ENCODE measurements around the gene SFXN2.
"Not testable (repeated sequence)": the region's sequence is repeated elsewhere in the genome, so short reads cannot be mapped to it uniquely, and the experiment has no call there.

SFXN2 gene

GRCh38 chr10:102753718-102754117 lies 39.3 kb downstream of the SFXN2 start:
- no peaks in the 10 kb centered on the region for H4K20me1 ChIP-seq (ENCODE audit: insufficient read depth, low read length)

GRCh38 chr10:102757323-102757722 lies 42.9 kb downstream of the SFXN2 start:
- Histone ChIP-seq H3K9me2 (replicated peaks; ENCODE audit: insufficient read depth, low read length) (no peaks in the 10 kb centered on the region), H3F3A (ENCODE audit: insufficient read depth, low read length) (no peaks in the 10 kb centered on the region), H3K9me3 (replicated peaks; ENCODE audit: insufficient read depth, low read length) (no peaks in the 10 kb centered on the region), H3K4me1 (ENCODE audit: low read length) (peaks cover 27% of the 10 kb centered on the region), H2AFZ (ENCODE audit: low read length) (no peak overlapping the region), H3K4me3 (ENCODE audit: low read length) (no peak overlapping the region), H3K9ac (ENCODE audit: low read length) (no peak overlapping the region), H3K27ac (ENCODE audit: low read length) (no peak overlapping the region), H3K4me2 (ENCODE audit: low read depth, low read length) (no peak overlapping the region), H3K27me3 (replicated peaks; ENCODE audit: insufficient read depth, low read length) (no peaks in the 10 kb centered on the region), H4K20me1 (ENCODE audit: insufficient read depth, low read length) (no peaks in the 10 kb centered on the region), H3K36me3 (replicated peaks; ENCODE audit: insufficient read depth, low read length) (no peaks in the 10 kb centered on the region), H3K79me2 (ENCODE audit: low read length) (peaks cover 76% of the 10 kb centered on the region)
- DNase-seq, result no peak
- TF ChIP-seq EZH2phosphoT487 (IDR thresholded peaks at IDR 0.05; ENCODE audit: low read length), result no peak
- no peak for TF ChIP-seq EZH2 (optimal IDR thresholded peaks at IDR 0.05; ENCODE audit: low read depth, low read length)
- TF ChIP-seq, protein P1, sequence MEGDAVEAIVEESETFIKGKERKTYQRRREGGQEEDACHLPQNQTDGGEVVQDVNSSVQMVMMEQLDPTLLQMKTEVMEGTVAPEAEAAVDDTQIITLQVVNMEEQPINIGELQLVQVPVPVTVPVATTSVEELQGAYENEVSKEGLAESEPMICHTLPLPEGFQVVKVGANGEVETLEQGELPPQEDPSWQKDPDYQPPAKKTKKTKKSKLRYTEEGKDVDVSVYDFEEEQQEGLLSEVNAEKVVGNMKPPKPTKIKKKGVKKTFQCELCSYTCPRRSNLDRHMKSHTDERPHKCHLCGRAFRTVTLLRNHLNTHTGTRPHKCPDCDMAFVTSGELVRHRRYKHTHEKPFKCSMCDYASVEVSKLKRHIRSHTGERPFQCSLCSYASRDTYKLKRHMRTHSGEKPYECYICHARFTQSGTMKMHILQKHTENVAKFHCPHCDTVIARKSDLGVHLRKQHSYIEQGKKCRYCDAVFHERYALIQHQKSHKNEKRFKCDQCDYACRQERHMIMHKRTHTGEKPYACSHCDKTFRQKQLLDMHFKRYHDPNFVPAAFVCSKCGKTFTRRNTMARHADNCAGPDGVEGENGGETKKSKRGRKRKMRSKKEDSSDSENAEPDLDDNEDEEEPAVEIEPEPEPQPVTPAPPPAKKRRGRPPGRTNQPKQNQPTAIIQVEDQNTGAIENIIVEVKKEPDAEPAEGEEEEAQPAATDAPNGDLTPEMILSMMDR (IDR thresholded peaks at IDR 0.05; ENCODE audit: low read length), result no peak

More at GRCh38 chr10:102753718-102754117, 39.3 kb downstream of the SFXN2 start:
- DNase-seq, result no peak
- H3K9me3 ChIP-seq (replicated peaks; ENCODE audit: insufficient read depth, low read length), result no peaks in the 10 kb centered on the region
- no peak overlapping the region for H3K4me3 ChIP-seq (ENCODE audit: low read length)
- no peaks in the 10 kb centered on the region for H3K36me3 ChIP-seq (replicated peaks; ENCODE audit: insufficient read depth, low read length)
- H3K4me2 ChIP-seq (ENCODE audit: low read depth, low read length), result peak overlapping the region; percentile 15; the same call in 1 of the 2 replicates
- H2AFZ ChIP-seq (ENCODE audit: low read length), result no peak overlapping the region
- peaks cover 70% of the 10 kb centered on the region for H3K79me2 ChIP-seq (ENCODE audit: low read length)
- no peaks in the 10 kb centered on the region for H3F3A ChIP-seq (ENCODE audit: insufficient read depth, low read length)
- peak overlapping the region; percentile 4; the same call in 1 of the 2 replicates for H3K9ac ChIP-seq (ENCODE audit: low read length)
- H3K27ac ChIP-seq (ENCODE audit: low read length), result no peak overlapping the region
- TF ChIP-seq EZH2phosphoT487 (IDR thresholded peaks at IDR 0.05; ENCODE audit: low read length) (no peak), EZH2 (optimal IDR thresholded peaks at IDR 0.05; ENCODE audit: low read depth, low read length) (no peak)
- TF ChIP-seq, protein P1 (IDR thresholded peaks at IDR 0.05; ENCODE audit: low read length), result no peak
- H3K4me1 ChIP-seq (ENCODE audit: low read length), result peaks cover 30% of the 10 kb centered on the region
- no peaks in the 10 kb centered on the region for H3K9me2 ChIP-seq (replicated peaks; ENCODE audit: insufficient read depth, low read length)
- no peaks in the 10 kb centered on the region for H3K27me3 ChIP-seq (replicated peaks; ENCODE audit: insufficient read depth, low read length)

DNA sequence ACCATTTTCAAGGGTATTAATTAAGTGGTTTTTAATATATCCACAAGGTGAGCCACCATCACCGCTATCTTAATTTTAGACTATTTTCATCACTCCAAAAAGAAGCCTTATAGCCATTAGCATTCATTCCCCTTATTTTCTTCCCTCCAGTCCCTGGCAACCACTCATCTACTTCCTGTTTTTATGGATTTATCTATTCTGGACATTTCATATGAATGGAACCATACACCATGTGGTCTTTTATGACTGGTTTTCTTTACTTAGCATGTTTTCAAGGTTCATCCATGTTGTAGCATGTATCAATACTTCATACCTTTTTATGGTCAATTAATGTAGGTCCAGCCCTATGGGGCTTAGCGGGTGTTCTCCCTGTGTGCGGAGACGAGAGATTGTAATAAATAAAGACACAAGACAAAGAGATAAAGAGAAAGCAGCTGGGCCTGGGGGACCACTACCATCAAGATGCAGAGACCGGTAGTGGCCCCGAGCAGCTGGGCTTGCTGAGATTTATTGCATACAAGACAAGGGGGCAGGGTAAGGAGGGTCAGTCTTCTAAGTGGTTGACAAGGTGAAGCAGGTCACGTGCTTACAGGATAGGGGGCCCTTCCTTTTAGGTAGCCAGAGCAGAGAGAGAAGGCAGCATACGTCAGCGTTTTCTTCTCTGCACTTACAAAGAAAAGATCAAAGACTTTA lies 44.0 kb downstream of the SFXN2 start:
- no peak overlapping the region for H3K4me2 ChIP-seq (ENCODE audit: low read depth, low read length)

DNA sequence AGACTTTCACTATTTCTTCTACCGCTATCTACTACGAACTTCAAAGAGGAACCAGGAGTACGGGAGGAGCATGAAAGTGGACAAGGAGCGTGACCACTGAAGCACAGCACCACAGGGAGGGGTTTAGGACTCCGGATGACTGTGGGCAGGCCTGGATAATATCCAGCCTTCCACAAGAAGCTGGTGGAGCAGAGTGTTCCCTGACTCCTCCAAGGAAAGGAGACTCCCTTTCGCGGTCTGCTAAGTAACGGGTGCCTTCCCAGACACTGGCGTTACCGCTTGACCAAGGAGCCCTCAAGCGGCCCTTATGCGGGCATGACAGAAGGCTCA lies 44.5 kb downstream of the SFXN2 start:
- peaks cover 13% of the 10 kb centered on the region; the same call in 1 of the 2 replicates for H3K4me1 ChIP-seq (ENCODE audit: low read length)
- H3K27ac ChIP-seq (ENCODE audit: low read length); H3K36me3 ChIP-seq (replicated peaks; ENCODE audit: insufficient read depth, low read length); H4K20me1 ChIP-seq (ENCODE audit: insufficient read depth, low read length); DNase-seq; H3K9me3 ChIP-seq (replicated peaks; ENCODE audit: insufficient read depth, low read length); H2AFZ ChIP-seq (ENCODE audit: low read length); H3K9me2 ChIP-seq (replicated peaks; ENCODE audit: insufficient read depth, low read length); H3K4me2 ChIP-seq (ENCODE audit: low read depth, low read length); H3F3A ChIP-seq (ENCODE audit: insufficient read depth, low read length); H3K27me3 ChIP-seq (replicated peaks; ENCODE audit: insufficient read depth, low read length); H3K4me3 ChIP-seq (ENCODE audit: low read length); H3K9ac ChIP-seq (ENCODE audit: low read length): not testable (repeated sequence)
- peaks cover 63% of the 10 kb centered on the region for H3K79me2 ChIP-seq (ENCODE audit: low read length)

More for the DNA sequence above, 44.0 kb downstream of the SFXN2 start:
- Histone ChIP-seq H3K27ac (ENCODE audit: low read length) (peak overlapping the region; percentile 0; the same call in 1 of the 2 replicates), H3K9ac (ENCODE audit: low read length) (no peak overlapping the region), H4K20me1 (ENCODE audit: insufficient read depth, low read length) (no peaks in the 10 kb centered on the region), H3K79me2 (ENCODE audit: low read length) (peaks cover 68% of the 10 kb centered on the region), H3F3A (ENCODE audit: insufficient read depth, low read length) (no peaks in the 10 kb centered on the region), H2AFZ (ENCODE audit: low read length) (no peak overlapping the region), H3K4me3 (ENCODE audit: low read length) (no peak overlapping the region), H3K36me3 (replicated peaks; ENCODE audit: insufficient read depth, low read length) (no peaks in the 10 kb centered on the region), H3K9me3 (replicated peaks; ENCODE audit: insufficient read depth, low read length) (no peaks in the 10 kb centered on the region), H3K9me2 (replicated peaks; ENCODE audit: insufficient read depth, low read length) (no peaks in the 10 kb centered on the region), H3K27me3 (replicated peaks; ENCODE audit: insufficient read depth, low read length) (no peaks in the 10 kb centered on the region), H3K4me1 (ENCODE audit: low read length) (peaks cover 17% of the 10 kb centered on the region)
- TF ChIP-seq EZH2phosphoT487 (IDR thresholded peaks at IDR 0.05; ENCODE audit: low read length) (no peak), EZH2 (optimal IDR thresholded peaks at IDR 0.05; ENCODE audit: low read depth, low read length) (no peak)
- TF ChIP-seq, protein P1 (IDR thresholded peaks at IDR 0.05; ENCODE audit: low read length), result no peak
- peak; percentile 49 for DNase-seq
